ENCODE measurements around the gene FAM228B.
"Not testable (repeated sequence)": the region's sequence is repeated elsewhere in the genome, so short reads cannot be mapped to it uniquely, and the experiment has no call there.

Gene FAM228B

DNA sequence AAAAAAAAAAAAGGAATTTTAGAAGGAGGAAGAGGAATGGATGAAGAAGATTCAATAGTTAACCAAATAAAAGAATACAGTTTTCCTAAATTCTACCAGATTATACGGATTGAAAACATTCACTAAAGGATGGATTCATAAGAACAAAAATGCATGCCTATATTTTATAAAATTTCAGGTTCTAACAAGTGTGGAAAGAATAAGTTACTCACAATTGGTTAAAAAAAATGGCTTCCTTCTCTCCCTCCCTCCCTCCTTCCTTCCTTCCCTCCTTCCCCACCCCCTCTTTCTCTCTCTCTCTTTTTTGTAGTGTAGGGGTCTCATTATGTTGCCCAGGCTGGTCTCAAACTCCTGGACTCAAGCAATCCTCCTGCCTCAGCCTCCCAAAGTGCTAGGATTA, 37.0 kb upstream of the FAM228B start:
- Histone ChIP-seq H3K4me3 (ENCODE audit: insufficient read length, low read depth) (no peak overlapping the region), H3K4me1 (ENCODE audit: insufficient read depth, insufficient read length) (peaks cover 2% of the 10 kb centered on the region), H3K36me3 (ENCODE audit: insufficient read depth, insufficient read length, low read length) (peaks cover 19% of the 10 kb centered on the region), H3K9me3 (ENCODE audit: insufficient read depth, low read length) (no peaks in the 10 kb centered on the region), H3K9ac (ENCODE audit: insufficient read length, low read depth) (no peak overlapping the region), H3K27me3 (ENCODE audit: insufficient read depth, insufficient read length) (no peaks in the 10 kb centered on the region)
- DNase-seq (ENCODE audit: low read depth, low spot score), result no peak
- TF ChIP-seq ZNF274 (IDR thresholded peaks at IDR 0.05; ENCODE audit: low read depth, low read length) (no peak), YY1 (IDR thresholded peaks at IDR 0.05; ENCODE audit: insufficient read depth, insufficient read length) (no peak), SUZ12 (IDR thresholded peaks at IDR 0.05; ENCODE audit: extremely low read depth, insufficient read depth, insufficient read length) (no peak)

DNA sequence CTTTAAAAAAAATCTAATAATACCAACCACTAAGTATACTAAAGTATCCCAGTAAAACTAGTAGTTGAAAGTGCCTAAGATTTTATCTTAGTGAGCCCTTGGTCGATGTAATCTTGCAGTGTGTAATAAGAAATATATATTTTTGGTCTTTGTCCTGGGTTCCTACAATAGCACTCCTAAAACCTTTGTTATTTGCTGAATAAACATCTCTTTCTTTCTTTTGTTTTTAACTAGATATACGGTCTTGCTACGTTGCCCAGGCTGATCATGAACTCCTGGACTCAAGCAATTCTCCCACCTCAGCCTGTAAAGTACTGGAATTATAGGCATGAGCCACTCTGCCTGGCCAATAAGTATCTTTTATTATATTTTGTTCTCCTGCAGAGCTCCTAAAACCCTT, 36.2 kb upstream of the FAM228B start:
- TF ChIP-seq YY1 (IDR thresholded peaks at IDR 0.05; ENCODE audit: insufficient read depth, insufficient read length) (no peak), SUZ12 (IDR thresholded peaks at IDR 0.05; ENCODE audit: extremely low read depth, insufficient read depth, insufficient read length) (no peak), ZNF274 (IDR thresholded peaks at IDR 0.05; ENCODE audit: low read depth, low read length) (no peak)

DNA sequence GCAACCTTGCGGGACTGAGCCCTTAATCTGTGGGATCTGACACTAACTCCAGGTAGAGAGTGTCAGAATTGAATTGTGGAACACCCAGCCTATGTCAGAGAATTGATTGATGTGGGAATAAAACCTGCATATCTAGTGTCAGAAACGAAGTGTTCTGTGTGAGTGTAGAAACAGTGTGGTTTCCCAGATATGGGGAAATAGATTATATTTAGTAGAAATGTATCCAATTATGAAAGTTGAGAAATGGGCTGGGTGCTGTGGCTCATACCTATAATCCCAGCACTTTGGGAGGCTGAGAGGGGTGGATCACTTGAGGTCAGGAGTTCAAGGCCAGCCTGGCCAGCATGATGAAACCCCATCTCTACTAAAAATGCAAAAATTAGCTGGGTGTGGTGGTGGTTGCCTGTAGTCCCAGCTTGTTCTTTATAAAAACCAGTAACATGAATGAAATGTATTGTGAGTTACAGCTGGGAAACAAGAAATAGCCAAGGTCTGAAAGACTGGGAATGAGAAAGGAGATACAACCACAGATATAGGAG, 34.4 kb upstream of the FAM228B start:
- no peak overlapping the region for H3K9ac ChIP-seq (ENCODE audit: insufficient read length, low read depth)
- TF ChIP-seq SUZ12 (IDR thresholded peaks at IDR 0.05; ENCODE audit: extremely low read depth, insufficient read depth, insufficient read length) (no peak), YY1 (IDR thresholded peaks at IDR 0.05; ENCODE audit: insufficient read depth, insufficient read length) (no peak), ZNF274 (IDR thresholded peaks at IDR 0.05; ENCODE audit: low read depth, low read length) (no peak)
- no peaks in the 10 kb centered on the region for H3K9me3 ChIP-seq (ENCODE audit: insufficient read depth, low read length)
- no peaks in the 10 kb centered on the region for H3K36me3 ChIP-seq (ENCODE audit: insufficient read depth, insufficient read length, low read length)
- H3K27me3 ChIP-seq (ENCODE audit: insufficient read depth, insufficient read length), result no peaks in the 10 kb centered on the region
- no peak overlapping the region for H3K4me3 ChIP-seq (ENCODE audit: insufficient read length, low read depth)
- no peak for DNase-seq (ENCODE audit: low read depth, low spot score)
- H3K4me1 ChIP-seq (ENCODE audit: insufficient read depth, insufficient read length), result no peaks in the 10 kb centered on the region

More for the DNA sequence above, 36.2 kb upstream of the FAM228B start:
- H3K4me3 ChIP-seq (ENCODE audit: insufficient read length, low read depth), result no peak overlapping the region
- no peaks in the 10 kb centered on the region for H3K9me3 ChIP-seq (ENCODE audit: insufficient read depth, low read length)
- H3K27me3 ChIP-seq (ENCODE audit: insufficient read depth, insufficient read length), result no peaks in the 10 kb centered on the region
- H3K9ac ChIP-seq (ENCODE audit: insufficient read length, low read depth), result no peak overlapping the region
- DNase-seq (ENCODE audit: low read depth, low spot score), result no peak
- peaks cover 2% of the 10 kb centered on the region for H3K4me1 ChIP-seq (ENCODE audit: insufficient read depth, insufficient read length)
- H3K36me3 ChIP-seq (ENCODE audit: insufficient read depth, insufficient read length, low read length), result peaks cover 14% of the 10 kb centered on the region

DNA sequence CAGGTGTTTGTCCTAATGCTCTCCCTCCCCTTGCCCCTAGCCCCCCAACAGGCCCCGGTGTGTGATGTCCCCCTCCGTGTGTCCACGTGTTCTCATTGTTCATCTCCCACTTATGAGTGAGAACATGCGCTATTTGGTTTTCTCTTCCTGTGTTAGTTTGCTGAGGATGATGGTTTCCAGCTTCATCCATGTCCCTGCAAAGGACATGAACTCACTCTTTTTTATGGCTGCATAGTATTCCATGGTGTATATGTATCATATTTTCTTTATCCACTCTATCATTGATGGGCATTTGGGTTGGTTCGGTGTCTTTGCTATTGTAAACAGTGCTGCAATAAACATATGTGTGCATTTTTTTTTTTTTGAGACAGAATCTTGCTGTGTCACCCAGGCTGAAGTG, 30.0 kb upstream of the FAM228B start:
- not testable (repeated sequence) for H3K4me3 ChIP-seq (ENCODE audit: insufficient read length, low read depth); H3K9ac ChIP-seq (ENCODE audit: insufficient read length, low read depth); H3K9me3 ChIP-seq (ENCODE audit: insufficient read depth, low read length); H3K4me1 ChIP-seq (ENCODE audit: insufficient read depth, insufficient read length); H3K36me3 ChIP-seq (ENCODE audit: insufficient read depth, insufficient read length, low read length); H3K27me3 ChIP-seq (ENCODE audit: insufficient read depth, insufficient read length); DNase-seq (ENCODE audit: low read depth, low spot score)

DNA sequence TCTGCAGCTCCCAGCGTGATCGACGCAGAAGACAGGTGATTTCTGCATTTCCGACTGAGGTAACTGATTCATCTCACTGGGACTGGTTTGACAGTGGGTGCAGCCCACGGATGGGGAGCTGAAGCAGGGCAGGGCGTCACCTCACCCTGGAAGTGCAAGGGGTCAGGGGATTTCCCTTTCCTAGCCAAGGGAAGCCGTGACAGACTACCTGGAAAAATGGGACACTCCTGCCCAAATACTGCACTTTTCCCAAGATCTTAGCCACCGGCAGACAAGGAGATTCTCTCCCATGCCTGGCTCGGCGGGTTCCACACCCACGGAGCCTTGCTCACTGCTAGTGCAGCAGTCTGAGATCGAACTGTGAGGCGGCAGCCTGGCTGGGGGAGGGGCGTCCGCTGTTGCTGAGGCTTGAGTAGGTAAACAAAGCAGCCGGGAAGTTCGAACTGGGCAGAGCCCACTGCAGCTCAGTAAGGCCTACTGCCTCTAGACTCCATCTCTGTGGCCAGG, 28.0 kb upstream of the FAM228B start:
- not testable (repeated sequence) for H3K27me3 ChIP-seq (ENCODE audit: insufficient read depth, insufficient read length); H3K36me3 ChIP-seq (ENCODE audit: insufficient read depth, insufficient read length, low read length); H3K9ac ChIP-seq (ENCODE audit: insufficient read length, low read depth); H3K4me3 ChIP-seq (ENCODE audit: insufficient read length, low read depth); H3K4me1 ChIP-seq (ENCODE audit: insufficient read depth, insufficient read length); H3K9me3 ChIP-seq (ENCODE audit: insufficient read depth, low read length)
- peak; percentile 32 for DNase-seq (ENCODE audit: low read depth, low spot score)

DNA sequence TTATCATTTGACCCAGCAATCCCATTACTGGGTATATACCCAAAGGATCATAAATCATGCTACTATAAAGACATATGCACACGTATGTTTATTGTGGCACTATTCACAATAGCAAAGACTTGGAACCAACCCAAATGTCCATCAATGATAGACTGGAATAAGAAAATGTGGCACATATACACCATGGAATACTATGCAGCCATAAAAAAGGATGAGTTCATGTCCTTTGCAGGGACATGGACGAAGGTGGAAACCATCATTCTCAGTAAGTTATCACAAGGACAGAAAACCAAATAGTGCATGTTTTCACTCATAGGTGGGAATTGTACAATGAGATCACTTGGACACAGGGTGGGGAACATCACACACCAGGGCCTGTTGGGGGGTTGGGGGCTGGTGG, 22.5 kb upstream of the FAM228B start:
- not testable (repeated sequence) for H3K36me3 ChIP-seq (ENCODE audit: insufficient read depth, insufficient read length, low read length); H3K9me3 ChIP-seq (ENCODE audit: insufficient read depth, low read length); H3K4me3 ChIP-seq (ENCODE audit: insufficient read length, low read depth); DNase-seq (ENCODE audit: low read depth, low spot score); H3K4me1 ChIP-seq (ENCODE audit: insufficient read depth, insufficient read length); H3K27me3 ChIP-seq (ENCODE audit: insufficient read depth, insufficient read length); H3K9ac ChIP-seq (ENCODE audit: insufficient read length, low read depth)

DNA sequence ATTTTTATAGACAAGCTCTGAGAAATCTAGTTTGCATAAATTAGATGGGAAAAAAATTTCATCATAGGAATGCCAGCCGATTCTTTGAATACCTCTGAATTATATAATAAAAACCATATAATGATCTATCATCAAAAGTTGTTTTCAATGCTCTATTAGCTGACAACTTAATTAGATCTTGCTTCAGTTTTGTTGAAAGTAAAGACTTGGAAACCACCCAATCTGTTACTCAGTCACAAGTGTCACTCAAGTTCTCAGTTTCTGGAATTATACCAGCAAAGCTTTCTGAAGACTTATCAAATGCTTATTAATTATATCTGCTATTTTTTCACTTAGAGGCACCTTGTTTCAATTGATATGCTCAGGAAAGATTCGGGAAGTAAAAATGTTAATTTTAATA, 21.3 kb upstream of the FAM228B start:
- H3K4me1 ChIP-seq (ENCODE audit: insufficient read depth, insufficient read length), result no peaks in the 10 kb centered on the region
- TF ChIP-seq SUZ12 (IDR thresholded peaks at IDR 0.05; ENCODE audit: extremely low read depth, insufficient read depth, insufficient read length), result no peak
- TF ChIP-seq ZNF274 (IDR thresholded peaks at IDR 0.05; ENCODE audit: low read depth, low read length), result no peak
- TF ChIP-seq YY1 (IDR thresholded peaks at IDR 0.05; ENCODE audit: insufficient read depth, insufficient read length), result no peak
- H3K9me3 ChIP-seq (ENCODE audit: insufficient read depth, low read length), result no peaks in the 10 kb centered on the region
- DNase-seq (ENCODE audit: low read depth, low spot score), result no peak
- no peaks in the 10 kb centered on the region for H3K36me3 ChIP-seq (ENCODE audit: insufficient read depth, insufficient read length, low read length)
- H3K4me3 ChIP-seq (ENCODE audit: insufficient read length, low read depth), result no peak overlapping the region
- H3K9ac ChIP-seq (ENCODE audit: insufficient read length, low read depth), result no peak overlapping the region
- no peaks in the 10 kb centered on the region for H3K27me3 ChIP-seq (ENCODE audit: insufficient read depth, insufficient read length)

DNA sequence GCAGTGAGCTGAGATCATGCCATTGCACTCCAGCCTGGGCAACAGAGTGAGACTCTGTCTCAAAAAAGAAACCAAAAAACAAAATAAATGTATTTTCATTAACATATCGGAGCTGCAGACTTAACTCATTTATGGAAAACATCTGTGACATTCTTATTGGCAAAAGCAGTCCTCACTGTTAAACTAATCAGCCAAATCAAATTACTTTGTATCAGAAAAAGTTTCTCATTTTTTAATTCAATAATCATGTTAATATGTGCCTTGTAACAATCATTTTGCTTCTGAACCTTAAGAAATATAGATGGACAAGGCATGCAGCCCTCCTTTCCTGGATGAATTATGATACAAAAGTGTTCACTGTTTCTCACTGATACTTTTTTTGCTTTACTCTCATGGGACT, 20.6 kb upstream of the FAM228B start:
- H3K27me3 ChIP-seq (ENCODE audit: insufficient read depth, insufficient read length), result no peaks in the 10 kb centered on the region
- no peaks in the 10 kb centered on the region for H3K36me3 ChIP-seq (ENCODE audit: insufficient read depth, insufficient read length, low read length)
- H3K4me1 ChIP-seq (ENCODE audit: insufficient read depth, insufficient read length), result no peaks in the 10 kb centered on the region
- H3K4me3 ChIP-seq (ENCODE audit: insufficient read length, low read depth), result no peak overlapping the region
- no peak for DNase-seq (ENCODE audit: low read depth, low spot score)
- no peaks in the 10 kb centered on the region for H3K9me3 ChIP-seq (ENCODE audit: insufficient read depth, low read length)
- TF ChIP-seq ZNF274 (IDR thresholded peaks at IDR 0.05; ENCODE audit: low read depth, low read length) (no peak), YY1 (IDR thresholded peaks at IDR 0.05; ENCODE audit: insufficient read depth, insufficient read length) (no peak), SUZ12 (IDR thresholded peaks at IDR 0.05; ENCODE audit: extremely low read depth, insufficient read depth, insufficient read length) (no peak)
- H3K9ac ChIP-seq (ENCODE audit: insufficient read length, low read depth), result no peak overlapping the region

All from NT2/D1 (cell line).